Activated T-helper 1 cell treated with anti-CD3 and anti-CD28 coated beads, Interleukin-12 subunit alpha, Interleukin-12 subunit beta, Interleukin-2, Interleukin-4 antibody, amounts not matched to agents 30 ng/mL and 10 ng/mL and 1 ng/mL, durations not matched to agents 14 hours and 24 hours and 36 hours (primary cell): Measurements from ENCODE around the gene ENPP5. TPM values are rescaled to one million over a fixed set of nuclear protein-coding genes. Genes with fewer than 3 reads are reported as not detected.
A peak's percentile ranks its signal among the peaks of the same experiment; 100 is the strongest.

ENCODE experiments used
- DNase-seq: peaks from one replicate; pipeline ENCODE4 v3.0.0; 2021; ENCODE audit warnings: low spot score
- H3K27ac Mint-ChIP-seq: one replicate; pipeline ENCODE4 v1.8.0; 2021; ENCODE audit warnings: mild to moderate bottlenecking, mixed read lengths
- H3K27me3 Mint-ChIP-seq: one replicate; pipeline ENCODE4 v1.8.0; 2022; ENCODE audit warnings: mild to moderate bottlenecking, moderate library complexity, mixed read lengths; ENCODE audit not compliant: insufficient read depth
- H3K36me3 Mint-ChIP-seq: one replicate; pipeline ENCODE4 v1.8.0; 2021; ENCODE audit warnings: low read depth, mixed read lengths
- H3K4me1 Mint-ChIP-seq: one replicate; pipeline ENCODE4 v1.8.0; 2021; ENCODE audit warnings: low read depth, mixed read lengths
- H3K4me3 Mint-ChIP-seq: one replicate; pipeline ENCODE4 v1.8.0; 2021; ENCODE audit warnings: mild to moderate bottlenecking, moderate library complexity, mixed read lengths
- H3K9me3 Mint-ChIP-seq: one replicate; pipeline ENCODE4 v1.8.0; 2021; ENCODE audit warnings: mixed read lengths
- intact Hi-C: fragments of 100-400 bp; cut with micrococcal nuclease; formaldehyde crosslinking; loops from one replicate; pipeline ENCODE4 v1.15.1; 2024
- total RNA-seq: library from RNA; stranded (reverse); gene quantifications from 2 replicates; pipeline ENCODE4 v1.2.3, GENCODE V29; 2022

ENPP5 gene, protein sequence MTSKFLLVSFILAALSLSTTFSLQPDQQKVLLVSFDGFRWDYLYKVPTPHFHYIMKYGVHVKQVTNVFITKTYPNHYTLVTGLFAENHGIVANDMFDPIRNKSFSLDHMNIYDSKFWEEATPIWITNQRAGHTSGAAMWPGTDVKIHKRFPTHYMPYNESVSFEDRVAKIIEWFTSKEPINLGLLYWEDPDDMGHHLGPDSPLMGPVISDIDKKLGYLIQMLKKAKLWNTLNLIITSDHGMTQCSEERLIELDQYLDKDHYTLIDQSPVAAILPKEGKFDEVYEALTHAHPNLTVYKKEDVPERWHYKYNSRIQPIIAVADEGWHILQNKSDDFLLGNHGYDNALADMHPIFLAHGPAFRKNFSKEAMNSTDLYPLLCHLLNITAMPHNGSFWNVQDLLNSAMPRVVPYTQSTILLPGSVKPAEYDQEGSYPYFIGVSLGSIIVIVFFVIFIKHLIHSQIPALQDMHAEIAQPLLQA
- total RNA-seq = not detected in 2 replicates

DNA sequence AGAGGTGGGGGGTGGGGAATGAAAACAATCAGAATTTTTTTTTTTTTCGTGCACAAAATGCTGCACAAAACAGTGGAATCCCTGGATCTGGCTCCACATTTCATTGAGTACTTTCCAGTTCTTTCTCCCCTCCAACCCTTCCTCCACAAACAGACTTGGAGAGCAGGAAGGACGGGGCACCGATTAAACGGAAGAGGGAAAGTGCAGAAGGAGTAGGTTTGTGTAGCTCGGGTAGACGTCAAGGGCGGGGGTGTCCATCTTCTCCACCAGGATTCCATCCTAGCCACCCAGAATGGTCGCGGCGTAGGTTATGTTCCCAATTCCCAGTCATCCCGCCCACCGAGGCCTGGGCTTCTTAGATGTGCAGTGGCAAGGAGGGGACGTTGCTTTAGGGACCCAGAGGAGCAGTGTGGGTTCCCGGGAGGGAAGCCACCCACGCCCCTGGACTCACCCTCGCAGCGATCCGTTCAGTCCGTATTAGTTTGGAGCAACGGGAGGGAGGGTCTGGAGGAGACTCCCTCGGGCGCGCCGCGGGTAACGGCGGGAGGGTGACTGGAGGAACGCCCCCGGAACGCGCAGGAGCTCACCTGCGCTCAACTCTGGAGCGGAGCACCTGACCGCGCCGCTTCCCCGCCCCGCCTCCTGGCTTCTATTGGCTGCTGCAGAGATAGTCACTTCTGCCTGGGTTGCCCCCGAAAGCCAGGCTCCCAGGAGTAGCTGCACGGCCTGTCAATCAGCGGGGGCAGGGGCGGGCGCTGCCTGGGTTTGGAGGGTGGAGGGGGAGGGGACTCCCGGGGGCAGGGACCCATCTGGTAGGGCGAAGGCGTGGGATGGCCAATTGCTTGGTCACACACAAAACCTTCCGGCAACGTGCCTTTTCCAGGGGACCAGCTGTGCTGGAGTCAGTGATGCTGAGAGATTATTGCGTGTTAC, at the start of gene ENPP5:
ENPP5 (minus strand) TSS at position 624 of the 933 bp plus-strand sequence. CDS start 2,718 bp downstream, outside the sequence.
- peak within 1 kb of the TSS; percentile 67 for H3K4me3 Mint-ChIP-seq
- no peak for DNase-seq
- H3K27ac Mint-ChIP-seq = no peak within 1 kb of the TSS
- H3K27me3 Mint-ChIP-seq = peaks cover 71% of the 10 kb centered on the region
- intact Hi-C loops = loop anchor here (10.0 kb wide), 2 partner anchors 746 to 1166 kb away; no protein-coding TSS in a partner anchor
- H3K9me3 Mint-ChIP-seq = no peaks in the 10 kb centered on the region
- H3K36me3 Mint-ChIP-seq = no peaks in the 10 kb centered on the region
- peaks cover 27% of the 10 kb centered on the region for H3K4me1 Mint-ChIP-seq

DNA sequence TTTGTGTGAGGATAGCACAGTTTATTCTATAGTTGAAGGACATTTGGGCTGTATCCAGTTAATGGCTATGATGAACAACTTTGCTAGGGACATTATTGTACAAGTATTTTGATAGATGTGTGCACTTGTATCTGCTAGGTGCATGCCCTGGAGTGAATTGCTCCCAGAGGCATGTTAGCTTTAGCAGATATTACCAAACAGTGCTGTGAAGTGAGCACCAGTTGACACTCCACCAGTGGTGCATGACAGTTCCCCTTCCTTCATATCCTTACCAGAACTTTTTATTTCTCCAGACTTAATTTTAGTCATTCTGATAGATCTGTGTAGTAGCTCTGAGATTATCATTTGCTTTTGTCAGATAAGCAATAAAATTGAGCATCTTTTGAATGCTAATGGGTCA, 48.9 kb upstream of the ENPP5 start:
- DNase-seq = no peak
- intact Hi-C loops = loop anchor here (1.0 to 5.0 kb wide), 5 partner anchors 44 to 1091 kb away; partner anchors contain the start of genes ENPP4 and RCAN2
- Mint-ChIP-seq H3K27me3 (peaks cover 4% of the 10 kb centered on the region), H3K4me3 (no peak overlapping the region), H3K9me3 (no peaks in the 10 kb centered on the region), H3K27ac (no peak overlapping the region), H3K4me1 (peaks cover 11% of the 10 kb centered on the region), H3K36me3 (no peaks in the 10 kb centered on the region)

- intact Hi-C loops = no loop called here
- Mint-ChIP-seq H3K9me3 (no peaks in the 10 kb centered on the region), H3K36me3 (no peaks in the 10 kb centered on the region), H3K27ac (no peak overlapping the region), H3K27me3 (peaks cover 4% of the 10 kb centered on the region), H3K4me3 (no peak overlapping the region), H3K4me1 (peaks cover 11% of the 10 kb centered on the region)
- no peak for DNase-seq
These were observed 47.7 kb upstream of the ENPP5 start for GRCh38 chr6:46218457-46218856.

GRCh38 chr6:46217671-46218131, 46.9 kb upstream of the ENPP5 start:
- Mint-ChIP-seq H3K4me3 (no peak overlapping the region), H3K9me3 (no peaks in the 10 kb centered on the region), H3K27ac (no peak overlapping the region), H3K27me3 (peaks cover 4% of the 10 kb centered on the region), H3K36me3 (no peaks in the 10 kb centered on the region), H3K4me1 (peaks cover 11% of the 10 kb centered on the region)
- intact Hi-C loops = no loop called here
- DNase-seq = no peak

DNA sequence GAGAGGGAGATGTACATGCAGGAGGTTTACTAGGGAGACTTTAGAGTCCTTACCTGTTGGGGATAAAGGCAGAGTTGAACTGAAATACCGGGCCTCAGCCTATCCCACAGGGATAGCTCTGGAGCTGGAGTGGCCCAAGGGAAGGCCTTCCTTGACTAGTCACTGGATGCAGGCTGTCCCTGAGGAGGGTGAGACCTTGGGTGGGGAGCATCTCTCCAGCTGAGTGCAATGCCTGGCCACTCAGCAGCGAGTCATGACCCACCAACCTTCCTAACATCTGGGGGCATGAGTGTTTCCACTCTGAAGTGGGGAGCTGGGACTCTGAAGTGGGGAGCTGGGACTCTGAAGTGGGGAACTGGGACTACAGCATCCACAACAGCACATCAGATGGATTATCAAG, 46.1 kb upstream of the ENPP5 start:
- intact Hi-C loops = no loop called here
- Mint-ChIP-seq H3K27me3 (peaks cover 2% of the 10 kb centered on the region), H3K4me3 (no peak overlapping the region), H3K36me3 (no peaks in the 10 kb centered on the region), H3K4me1 (peaks cover 11% of the 10 kb centered on the region), H3K9me3 (no peaks in the 10 kb centered on the region), H3K27ac (no peak overlapping the region)
- no peak for DNase-seq

GRCh38 chr6:46215777-46216176, 45.0 kb upstream of the ENPP5 start:
- Mint-ChIP-seq H3K4me1 (peaks cover 5% of the 10 kb centered on the region), H3K4me3 (no peak overlapping the region), H3K27me3 (peaks cover 2% of the 10 kb centered on the region), H3K36me3 (no peaks in the 10 kb centered on the region), H3K9me3 (no peaks in the 10 kb centered on the region), H3K27ac (no peak overlapping the region)
- intact Hi-C loops = no loop called here
- DNase-seq = no peak

- Mint-ChIP-seq H3K27ac (no peak overlapping the region), H3K27me3 (peaks cover 2% of the 10 kb centered on the region), H3K4me1 (no peaks in the 10 kb centered on the region), H3K4me3 (no peak overlapping the region), H3K9me3 (no peaks in the 10 kb centered on the region), H3K36me3 (no peaks in the 10 kb centered on the region)
- DNase-seq = no peak
- intact Hi-C loops = no loop called here
These were observed 44.4 kb upstream of the ENPP5 start for GRCh38 chr6:46215213-46215612.

- Mint-ChIP-seq H3K9me3 (no peaks in the 10 kb centered on the region), H3K4me1 (no peaks in the 10 kb centered on the region), H3K27ac (no peak overlapping the region), H3K27me3 (peaks cover 13% of the 10 kb centered on the region), H3K36me3 (no peaks in the 10 kb centered on the region), H3K4me3 (no peak overlapping the region)
- intact Hi-C loops = no loop called here
- DNase-seq = no peak
These were observed 41.1 kb upstream of the ENPP5 start for GRCh38 chr6:46211917-46212316.

DNA sequence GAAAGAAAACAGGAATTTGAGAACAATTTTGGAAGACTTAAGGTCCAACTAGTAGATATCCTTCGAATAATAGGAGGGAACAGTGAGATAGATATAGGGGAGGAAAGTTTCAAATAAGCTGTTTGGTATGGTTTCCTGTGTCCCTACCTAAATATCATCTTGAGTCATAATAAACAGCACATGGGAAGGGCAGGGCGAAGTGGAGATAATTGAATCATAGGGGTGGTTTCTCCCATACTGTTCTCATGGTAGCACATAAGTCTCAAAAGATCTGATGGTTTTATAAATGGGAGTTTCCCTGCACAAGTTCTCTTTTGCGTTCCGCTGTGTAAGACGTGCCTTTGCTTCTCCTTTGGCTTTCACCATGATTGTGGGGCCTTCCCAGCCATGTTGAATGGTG, 39.5 kb upstream of the ENPP5 start:
- Mint-ChIP-seq H3K27ac (no peak overlapping the region), H3K4me1 (no peaks in the 10 kb centered on the region), H3K36me3 (no peaks in the 10 kb centered on the region), H3K27me3 (peaks cover 13% of the 10 kb centered on the region), H3K4me3 (no peak overlapping the region), H3K9me3 (no peaks in the 10 kb centered on the region)
- intact Hi-C loops = no loop called here
- DNase-seq = no peak

- Mint-ChIP-seq H3K4me3 (no peak overlapping the region), H3K27ac (no peak overlapping the region), H3K9me3 (no peaks in the 10 kb centered on the region), H3K4me1 (no peaks in the 10 kb centered on the region), H3K27me3 (peaks cover 11% of the 10 kb centered on the region), H3K36me3 (no peaks in the 10 kb centered on the region)
- intact Hi-C loops = no loop called here
- no peak for DNase-seq
These were observed 37.5 kb upstream of the ENPP5 start for GRCh38 chr6:46208303-46208702.

- Mint-ChIP-seq H3K4me3 (no peak overlapping the region), H3K4me1 (no peaks in the 10 kb centered on the region), H3K27me3 (peaks cover 11% of the 10 kb centered on the region), H3K9me3 (no peaks in the 10 kb centered on the region), H3K27ac (no peak overlapping the region), H3K36me3 (no peaks in the 10 kb centered on the region)
- intact Hi-C loops = no loop called here
- no peak for DNase-seq
These were observed 36.4 kb upstream of the ENPP5 start for GRCh38 chr6:46207174-46207573.

DNA sequence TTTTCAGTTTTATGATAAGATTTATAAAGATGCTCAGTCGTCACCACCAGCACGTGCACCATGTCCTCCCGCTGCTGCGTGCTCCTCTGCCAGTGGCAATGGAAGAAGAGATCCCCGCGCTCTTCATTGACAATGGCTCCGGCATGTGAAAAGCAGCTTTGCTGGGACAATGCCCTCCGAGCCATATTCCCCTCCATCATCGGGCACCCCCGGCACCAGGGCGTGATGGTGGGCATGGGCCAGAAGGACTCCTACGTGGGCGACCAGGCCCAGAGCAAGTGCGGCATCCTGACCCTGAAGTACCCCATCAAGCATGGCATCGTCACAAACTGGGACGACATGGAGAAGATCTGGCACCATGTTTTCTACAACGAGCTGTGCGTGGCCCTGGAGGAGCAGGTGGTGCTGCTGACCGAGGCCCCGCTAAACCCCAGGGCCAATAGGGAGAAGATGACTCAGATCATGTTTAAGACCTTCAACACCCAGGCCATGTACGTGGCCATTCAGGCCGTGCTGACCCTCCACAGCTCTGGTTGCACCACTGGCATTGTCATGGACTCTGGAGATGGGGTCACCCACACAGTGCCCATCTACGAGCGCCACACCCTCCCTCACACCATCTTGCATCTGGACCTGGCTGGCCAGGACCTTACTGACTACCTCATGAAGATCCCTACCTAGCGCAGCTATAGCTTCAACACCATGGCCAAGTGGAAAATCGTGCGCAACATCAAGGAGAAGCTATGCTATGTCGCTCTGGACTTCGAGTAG, 34.3 kb upstream of the ENPP5 start:
- peaks cover 14% of the 10 kb centered on the region for H3K27me3 Mint-ChIP-seq
- no peaks in the 10 kb centered on the region for H3K36me3 Mint-ChIP-seq
- H3K27ac Mint-ChIP-seq = no peak overlapping the region
- no peak overlapping the region for H3K4me3 Mint-ChIP-seq
- H3K4me1 Mint-ChIP-seq = no peaks in the 10 kb centered on the region
- H3K9me3 Mint-ChIP-seq = no peaks in the 10 kb centered on the region
- intact Hi-C loops = no loop called here
- DNase-seq = no peak
